ENCODE measurements around the gene FBXL17.

FBXL17 gene

GRCh38 chr5:107997338-107997980, 384.4 kb downstream of the FBXL17 start:
- DNase-seq (ENCODE audit: low spot score) = no peak

- DNase-seq (ENCODE audit: low spot score) = no peak
These were observed 388.6 kb downstream of the FBXL17 start for GRCh38 chr5:107993341-107993740.

- DNase-seq (ENCODE audit: low spot score) = no peak
These were observed 390.8 kb downstream of the FBXL17 start for GRCh38 chr5:107990881-107991810.

- no peak for DNase-seq (ENCODE audit: low spot score)
These were observed 396.8 kb downstream of the FBXL17 start for GRCh38 chr5:107985144-107985543.

- DNase-seq (ENCODE audit: low spot score) = no peak
These were observed 399.0 kb downstream of the FBXL17 start for GRCh38 chr5:107982703-107983425.

GRCh38 chr5:107980923-107981692, 400.8 kb downstream of the FBXL17 start:
- no peak for DNase-seq (ENCODE audit: low spot score)

- no peak for DNase-seq (ENCODE audit: low spot score)
These were observed 402.0 kb downstream of the FBXL17 start for GRCh38 chr5:107979900-107980299.

- DNase-seq (ENCODE audit: low spot score) = no peak
These were observed 402.6 kb downstream of the FBXL17 start for GRCh38 chr5:107979291-107979690.

GRCh38 chr5:107977550-107978071, 404.3 kb downstream of the FBXL17 start:
- DNase-seq (ENCODE audit: low spot score) = no peak

GRCh38 chr5:107975568-107975967, 406.3 kb downstream of the FBXL17 start:
- DNase-seq (ENCODE audit: low spot score) = no peak

- no peak for DNase-seq (ENCODE audit: low spot score)
These were observed 410.1 kb downstream of the FBXL17 start for GRCh38 chr5:107971846-107972245.

- DNase-seq (ENCODE audit: low spot score) = no peak
These were observed 412.1 kb downstream of the FBXL17 start for GRCh38 chr5:107969847-107970246.

GRCh38 chr5:107968998-107969397, 412.9 kb downstream of the FBXL17 start:
- DNase-seq (ENCODE audit: low spot score) = no peak

GRCh38 chr5:107968406-107968843, 413.5 kb downstream of the FBXL17 start:
- no peak for DNase-seq (ENCODE audit: low spot score)

GRCh38 chr5:107966201-107966600, 415.7 kb downstream of the FBXL17 start:
- no peak for DNase-seq (ENCODE audit: low spot score)

GRCh38 chr5:107964722-107965121, 417.2 kb downstream of the FBXL17 start:
- DNase-seq (ENCODE audit: low spot score) = no peak

- no peak for DNase-seq (ENCODE audit: low spot score)
These were observed 422.2 kb downstream of the FBXL17 start for GRCh38 chr5:107959573-107960279.

- no peak for DNase-seq (ENCODE audit: low spot score)
These were observed 423.0 kb downstream of the FBXL17 start for GRCh38 chr5:107958861-107959260.

GRCh38 chr5:107958432-107958831, 423.5 kb downstream of the FBXL17 start:
- no peak for DNase-seq (ENCODE audit: low spot score)

- no peak for DNase-seq (ENCODE audit: low spot score)
These were observed 424.8 kb downstream of the FBXL17 start for GRCh38 chr5:107957051-107957450.

GRCh38 chr5:107955321-107955720, 426.6 kb downstream of the FBXL17 start:
- DNase-seq (ENCODE audit: low spot score) = no peak

Measured in pons (tissue), 1 donor.